NCI-H524 (cell line): ENCODE measurements around the gene CUX1.
"Not testable (repeated sequence)": the region's sequence is repeated elsewhere in the genome, so short reads cannot be mapped to it uniquely, and the experiment has no call there.

Experiments
- DNase-seq, 2 experiments: peaks; one replicate each; lab custom pipeline; 2025; lab: John Stamatoyannopoulos, UW

CUX1 gene

GRCh38 chr7:101869901-101870290 lies 52.5 kb downstream of the CUX1 start:
- DNase-seq, result no peak

- DNase-seq, result no peak
Observed at GRCh38 chr7:101870361-101871062, 53.1 kb downstream of the CUX1 start.

- DNase-seq, result no peak
Observed at GRCh38 chr7:101871351-101871750, 53.9 kb downstream of the CUX1 start.

GRCh38 chr7:101874028-101874427 lies 56.6 kb downstream of the CUX1 start:
- DNase-seq, result no peak

- DNase-seq, result no peak
Observed at GRCh38 chr7:101875283-101875846, 57.9 kb downstream of the CUX1 start.

- no peak for DNase-seq
Observed at GRCh38 chr7:101877882-101878591, 60.6 kb downstream of the CUX1 start.

- no peak for DNase-seq
Observed at GRCh38 chr7:101878938-101879337, 61.5 kb downstream of the CUX1 start.

- DNase-seq, result no peak
Observed at GRCh38 chr7:101879565-101879964, 62.1 kb downstream of the CUX1 start.

- DNase-seq, result no peak
Observed at GRCh38 chr7:101880282-101881054, 63.0 kb downstream of the CUX1 start.

- no peak for DNase-seq
Observed at GRCh38 chr7:101882005-101882421, 64.6 kb downstream of the CUX1 start.

- DNase-seq, result no peak
Observed at GRCh38 chr7:101882595-101883564, 65.5 kb downstream of the CUX1 start.

GRCh38 chr7:101884671-101885596 lies 67.5 kb downstream of the CUX1 start:
- DNase-seq, result no peak

GRCh38 chr7:101885597-101885955 lies 68.2 kb downstream of the CUX1 start:
- no peak for DNase-seq

GRCh38 chr7:101887352-101887751 lies 69.9 kb downstream of the CUX1 start:
- not testable (repeated sequence) for DNase-seq

- not testable (repeated sequence) for DNase-seq
Observed at GRCh38 chr7:101888564-101888963, 71.1 kb downstream of the CUX1 start.

- no peak for DNase-seq
Observed at GRCh38 chr7:101890749-101891523, 73.5 kb downstream of the CUX1 start.

- no peak for DNase-seq
Observed at GRCh38 chr7:101891936-101892640, 74.7 kb downstream of the CUX1 start.

GRCh38 chr7:101893341-101894082 lies 76.1 kb downstream of the CUX1 start:
- DNase-seq, result no peak
